Stimulated activated naive CD4-positive, alpha-beta T cell (primary cell): ENCODE results near the gene SPTLC3.

ENCODE experiments used
- DNase-seq, 6 experiments: peaks; one replicate each; lab custom pipeline; 2025; lab: John Stamatoyannopoulos, UW

Gene SPTLC3

DNA sequence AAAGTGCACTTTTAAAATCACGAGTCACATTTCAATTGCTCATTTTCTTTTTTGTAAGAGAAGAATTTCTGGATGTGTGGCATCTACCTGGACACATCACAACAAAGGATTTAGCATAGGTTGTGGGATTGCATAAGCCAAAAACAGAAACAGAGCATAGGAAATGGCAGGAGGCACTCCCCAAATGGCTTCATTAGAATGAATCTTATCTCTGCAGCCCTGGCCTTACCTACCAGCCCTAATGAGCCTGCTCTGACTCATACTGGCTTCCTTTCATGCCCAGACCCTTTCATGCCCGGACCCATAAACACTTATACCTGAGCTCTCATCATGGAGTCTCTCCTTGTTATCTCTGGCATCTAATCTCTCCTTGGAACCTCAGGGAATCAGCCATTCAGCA lies 23.9 kb upstream of the SPTLC3 start:
- DNase-seq = no peak

GRCh38 chr20:12987261-12987660 lies 21.5 kb upstream of the SPTLC3 start:
- DNase-seq = no peak

- DNase-seq = no peak
Observed at GRCh38 chr20:12989586-12990115, 19.1 kb upstream of the SPTLC3 start.

DNA sequence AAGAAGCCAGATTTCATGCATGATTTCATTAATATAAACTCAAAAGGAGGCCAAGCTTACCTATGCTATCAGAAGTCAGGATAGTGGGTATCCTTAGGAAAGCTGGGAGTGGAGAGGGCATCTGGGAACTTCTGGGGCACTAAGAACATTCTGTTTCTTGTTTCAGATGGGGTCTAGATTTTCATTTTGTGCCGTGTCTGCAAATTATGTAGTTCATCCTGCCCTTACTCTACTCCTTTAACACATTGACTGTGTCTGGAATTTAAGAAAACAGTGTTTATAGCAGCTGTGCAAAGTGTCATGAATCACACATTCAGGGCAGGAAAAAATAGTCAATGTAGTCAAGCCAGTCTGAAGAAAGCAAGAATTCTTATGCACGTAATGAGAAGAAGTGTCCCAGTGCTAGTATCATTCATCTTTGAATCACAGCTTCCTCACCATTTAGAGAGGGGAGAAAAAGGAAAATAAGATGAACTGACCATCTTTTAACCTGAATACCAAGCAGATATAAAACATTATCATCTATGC lies 11.6 kb upstream of the SPTLC3 start:
- DNase-seq = no peak

DNA sequence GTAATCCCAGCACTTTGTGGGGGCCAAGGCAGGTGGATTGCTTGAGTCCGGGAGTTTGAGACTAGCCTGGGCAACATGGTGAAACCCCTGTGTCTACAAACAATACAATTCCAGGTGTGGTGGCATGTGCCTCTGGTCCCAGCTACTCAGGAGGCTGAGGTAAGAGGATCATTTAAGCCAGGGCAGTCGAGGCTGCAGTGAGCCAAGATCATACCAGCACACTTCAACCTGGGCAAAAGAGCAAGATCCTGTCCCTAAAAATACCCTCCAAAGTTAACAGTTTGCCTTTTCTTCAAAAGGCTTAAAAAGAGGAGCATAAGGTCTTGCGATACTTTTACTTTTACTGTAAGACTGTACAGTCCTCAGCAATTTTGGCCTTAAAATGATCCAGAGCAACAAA lies 10.7 kb upstream of the SPTLC3 start:
- DNase-seq = no peak

GRCh38 chr20:12999201-12999600 lies 9.6 kb upstream of the SPTLC3 start:
- DNase-seq = no peak

- no peak for DNase-seq
Observed at GRCh38 chr20:13002251-13002650, 6.5 kb upstream of the SPTLC3 start.

DNA sequence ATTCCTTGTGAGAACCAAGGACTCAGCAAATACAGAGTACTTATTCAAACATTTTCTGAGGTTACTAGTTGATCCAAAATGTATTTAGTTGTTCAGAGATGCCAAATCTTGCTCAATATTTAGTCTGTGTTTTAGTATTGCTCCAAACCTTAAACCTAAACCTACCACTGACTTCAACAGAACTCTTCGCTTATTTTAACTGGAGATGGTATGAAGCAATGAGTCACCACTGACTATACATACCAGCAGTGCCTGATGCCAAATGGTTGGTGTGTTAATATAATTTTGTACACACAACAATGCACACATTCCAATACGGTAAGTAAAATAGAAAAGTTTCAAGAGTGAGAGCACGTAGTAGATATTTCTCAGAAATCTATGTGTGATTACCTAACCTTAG lies 1.9 kb upstream of the SPTLC3 start:
- no peak for DNase-seq

DNA sequence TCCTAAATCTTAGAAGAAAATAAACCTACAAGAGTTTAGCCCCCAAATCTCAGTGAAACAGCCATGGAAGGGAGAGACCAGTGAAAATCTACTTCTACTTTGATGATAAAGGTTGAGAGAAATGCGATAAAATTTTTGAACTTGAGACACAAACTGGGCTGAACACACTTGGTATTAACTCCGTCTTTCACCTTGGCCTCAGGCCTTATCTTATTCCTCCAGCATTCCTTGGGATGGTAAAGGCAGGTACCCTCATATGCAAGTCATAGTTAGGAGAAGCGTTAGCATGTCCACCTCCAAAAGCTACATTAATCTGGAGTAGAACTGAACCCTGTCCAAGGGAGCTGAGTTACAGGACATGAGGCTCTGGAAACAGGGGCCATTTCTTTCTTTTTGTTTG lies 1.2 kb upstream of the SPTLC3 start:
- DNase-seq = no peak

DNA sequence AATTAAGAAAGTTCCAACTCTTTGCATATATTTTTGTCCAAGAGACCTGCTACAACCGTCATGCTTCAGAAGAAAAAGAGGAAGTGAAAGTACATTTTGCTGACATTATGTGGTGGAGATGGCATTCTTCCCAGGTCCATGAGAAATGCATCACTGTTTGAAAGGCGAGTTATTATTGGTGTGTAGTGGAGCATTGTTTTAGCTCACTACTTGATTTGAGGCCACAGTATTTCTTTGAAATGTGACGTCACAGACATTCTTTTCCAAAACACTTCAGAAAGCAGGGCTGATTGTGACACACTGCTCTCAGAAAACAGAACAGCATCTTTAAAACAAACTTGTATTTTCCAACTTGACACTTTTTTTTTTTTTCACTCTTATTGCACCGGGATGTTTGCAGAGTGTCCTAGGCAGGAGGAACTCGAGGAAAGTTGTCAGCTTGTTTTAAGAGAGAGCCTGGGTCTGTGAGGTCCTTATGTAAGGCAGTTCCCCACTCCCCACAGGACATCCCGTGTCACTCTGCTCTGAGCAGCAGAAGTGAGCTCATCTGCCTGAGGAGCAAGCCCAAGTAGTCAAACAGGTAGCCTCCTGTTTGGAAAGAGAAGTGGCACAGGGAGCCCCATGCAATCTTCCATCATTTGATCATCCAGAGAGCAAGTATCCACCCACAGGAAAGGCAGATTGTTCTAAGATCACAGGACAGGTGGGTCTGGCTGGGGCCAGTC lies 1.1 kb downstream of the SPTLC3 start:
- peak in 3 of 6 experiments; percentile 15 to 34 (median 28) for DNase-seq

- DNase-seq = no peak
Observed at GRCh38 chr20:13012886-13013285, 4.1 kb downstream of the SPTLC3 start.

GRCh38 chr20:13013411-13013810 lies 4.6 kb downstream of the SPTLC3 start:
- DNase-seq = no peak

- no peak for DNase-seq
Observed at GRCh38 chr20:13017235-13017634, 8.5 kb downstream of the SPTLC3 start.

- DNase-seq = no peak
Observed at GRCh38 chr20:13017883-13018535, 9.2 kb downstream of the SPTLC3 start.

GRCh38 chr20:13021205-13021970 lies 12.6 kb downstream of the SPTLC3 start:
- no peak for DNase-seq

- no peak for DNase-seq
Observed at GRCh38 chr20:13022401-13023155, 13.8 kb downstream of the SPTLC3 start.

DNA sequence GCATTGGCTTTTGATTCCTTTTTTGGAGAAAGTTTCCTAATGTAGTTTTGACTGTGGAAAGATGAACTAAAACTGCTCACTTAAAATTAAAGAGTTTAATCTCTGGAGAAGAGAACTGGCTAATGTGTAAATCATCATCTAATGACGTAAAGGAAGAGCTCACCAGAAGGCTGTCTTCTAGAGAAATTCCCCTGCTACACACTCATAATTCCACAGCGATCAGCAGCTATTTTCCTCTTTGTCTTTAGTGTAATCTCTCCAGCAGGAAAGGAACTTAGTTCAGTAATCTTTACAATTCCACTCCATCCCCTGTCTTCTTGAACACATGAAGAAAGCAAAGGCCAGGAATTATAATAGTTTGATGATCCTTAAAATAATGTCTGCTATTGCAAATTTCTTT lies 15.8 kb downstream of the SPTLC3 start:
- no peak for DNase-seq

- DNase-seq = no peak
Observed at GRCh38 chr20:13025181-13025580, 16.4 kb downstream of the SPTLC3 start.

GRCh38 chr20:13028001-13028400 lies 19.2 kb downstream of the SPTLC3 start:
- no peak for DNase-seq

GRCh38 chr20:13028673-13029072 lies 19.9 kb downstream of the SPTLC3 start:
- no peak for DNase-seq

- no peak for DNase-seq
Observed at GRCh38 chr20:13029687-13030375, 21.1 kb downstream of the SPTLC3 start.
